Brain microvascular endothelial cell (primary cell): ENCODE results near the gene NCAM1.

Source experiments
- DNase-seq: peaks from one replicate; pipeline ENCODE4 v3.0.0-alpha.2; 2020
- H3K27ac ChIP-seq: fragments of 250-450 bp; sonication (Bioruptor Pico); 2 replicates; pipeline ENCODE4 v1.5.1; 2020; ENCODE audit warnings: mild to moderate bottlenecking, moderate library complexity
- H3K27me3 ChIP-seq: fragments of 250-450 bp; sonication (Bioruptor Pico); replicated peaks from 2 replicates; pipeline ENCODE4 v1.5.1; 2020; ENCODE audit warnings: mild to moderate bottlenecking
- H3K36me3 ChIP-seq: fragments of 250-450 bp; sonication (Bioruptor Pico); replicated peaks from 2 replicates; pipeline ENCODE4 v1.5.1; 2020; ENCODE audit warnings: mild to moderate bottlenecking
- H3K4me3 ChIP-seq: 2 replicates; pipeline ENCODE4 v1.5.1; 2011; ENCODE audit warnings: low read depth, mild to moderate bottlenecking, control low read depth, low read length, moderate library complexity
- CTCF ChIP-seq: IDR thresholded peaks from 2 replicates; pipeline ENCODE4 v1.5.1; 2011; ENCODE audit warnings: low read depth, mild to moderate bottlenecking, moderate library complexity, low read length, control low read depth, inconsistent platforms; ENCODE audit errors: missing control alignments
- in situ Hi-C: cut with HindIII; loops from 2 replicates; pipeline ENCODE4 v1.10.0; 2017; ENCODE audit warnings: low sequenced_read_pairs, low pct_ligation_motif_present

NCAM1 gene

GRCh38 chr11:113248702-113249490, 287.7 kb downstream of the NCAM1 start:
- in situ Hi-C loops, result no loop called here
- TF ChIP-seq CTCF, result no peak
- DNase-seq, result no peak
- Histone ChIP-seq H3K27me3 (no peaks in the 10 kb centered on the region), H3K36me3 (no peaks in the 10 kb centered on the region), H3K4me3 (no peak overlapping the region), H3K27ac (no peak overlapping the region)

- Histone ChIP-seq H3K4me3 (no peak overlapping the region), H3K27ac (no peak overlapping the region), H3K27me3 (no peaks in the 10 kb centered on the region), H3K36me3 (no peaks in the 10 kb centered on the region)
- DNase-seq, result no peak
- peak; percentile 66 for TF ChIP-seq CTCF
- in situ Hi-C loops, result no loop called here
Observed at GRCh38 chr11:113249491-113249763, 288.2 kb downstream of the NCAM1 start.

- Histone ChIP-seq H3K4me3 (no peak overlapping the region), H3K27ac (no peak overlapping the region), H3K27me3 (no peaks in the 10 kb centered on the region), H3K36me3 (no peaks in the 10 kb centered on the region)
- in situ Hi-C loops, result no loop called here
- no peak for TF ChIP-seq CTCF
- DNase-seq, result no peak
Observed at GRCh38 chr11:113249786-113250185, 288.6 kb downstream of the NCAM1 start.

DNA sequence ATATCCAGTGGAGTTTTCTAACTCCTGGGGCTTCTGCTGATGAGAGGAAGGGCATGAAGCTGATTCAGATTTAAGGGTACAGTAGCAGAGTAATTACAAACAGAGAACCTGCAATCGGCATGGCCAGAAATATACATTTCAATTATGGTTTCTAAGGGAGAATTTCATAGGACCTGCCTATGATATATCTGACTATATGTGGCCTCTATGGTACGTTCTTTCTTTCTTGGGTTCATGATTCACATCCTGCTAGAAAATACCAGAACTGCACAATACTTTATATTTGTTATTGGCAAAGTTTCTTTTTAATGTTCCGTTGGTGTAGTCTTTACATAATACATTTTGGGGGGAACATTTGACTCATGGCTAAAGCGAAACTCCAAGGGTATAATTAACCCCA, 290.1 kb downstream of the NCAM1 start:
- no peak overlapping the region for H3K27ac ChIP-seq
- in situ Hi-C loops, result no loop called here
- H3K4me3 ChIP-seq, result no peak overlapping the region
- H3K27me3 ChIP-seq, result no peaks in the 10 kb centered on the region
- DNase-seq, result no peak
- TF ChIP-seq CTCF, result no peak
- H3K36me3 ChIP-seq, result no peaks in the 10 kb centered on the region

- Histone ChIP-seq H3K27ac (no peak overlapping the region), H3K36me3 (no peaks in the 10 kb centered on the region), H3K27me3 (no peaks in the 10 kb centered on the region), H3K4me3 (no peak overlapping the region)
- no peak for DNase-seq
- no peak for TF ChIP-seq CTCF
- in situ Hi-C loops, result no loop called here
Observed at GRCh38 chr11:113253406-113253805, 292.2 kb downstream of the NCAM1 start.

DNA sequence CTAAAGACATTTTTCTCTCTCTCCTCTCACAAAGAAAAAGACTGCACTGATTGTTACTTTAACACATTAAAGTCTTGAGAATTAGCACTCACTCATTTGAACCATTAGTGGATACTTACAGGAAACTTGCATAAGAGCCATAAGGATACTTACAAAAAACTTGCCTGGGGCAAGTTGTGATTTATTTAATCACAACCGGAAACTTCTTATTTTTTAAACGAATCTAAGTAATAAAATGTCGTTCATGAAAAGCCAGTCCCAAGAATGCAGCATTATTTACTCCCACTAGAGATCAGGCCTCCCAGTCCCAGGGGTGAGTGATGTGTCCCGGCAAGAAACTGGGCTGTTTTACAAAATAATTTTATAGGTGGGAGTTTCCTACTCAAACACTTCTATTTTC, 293.9 kb downstream of the NCAM1 start:
- H3K36me3 ChIP-seq, result no peaks in the 10 kb centered on the region
- no peak for TF ChIP-seq CTCF
- no peak for DNase-seq
- in situ Hi-C loops, result no loop called here
- no peaks in the 10 kb centered on the region for H3K27me3 ChIP-seq
- no peak overlapping the region for H3K4me3 ChIP-seq
- no peak overlapping the region for H3K27ac ChIP-seq
